HCEC 1CT (cell line): ENCODE results near the gene CLN5.
A peak's percentile ranks its signal among the peaks of the same experiment; 100 is the strongest.
"Not testable (repeated sequence)": the region's sequence is repeated elsewhere in the genome, so short reads cannot be mapped to it uniquely, and the experiment has no call there.

Experiments used
- DNase-seq: peaks from one replicate; pipeline ENCODE4 v3.0.0-alpha.2; 2017

Gene CLN5

DNA sequence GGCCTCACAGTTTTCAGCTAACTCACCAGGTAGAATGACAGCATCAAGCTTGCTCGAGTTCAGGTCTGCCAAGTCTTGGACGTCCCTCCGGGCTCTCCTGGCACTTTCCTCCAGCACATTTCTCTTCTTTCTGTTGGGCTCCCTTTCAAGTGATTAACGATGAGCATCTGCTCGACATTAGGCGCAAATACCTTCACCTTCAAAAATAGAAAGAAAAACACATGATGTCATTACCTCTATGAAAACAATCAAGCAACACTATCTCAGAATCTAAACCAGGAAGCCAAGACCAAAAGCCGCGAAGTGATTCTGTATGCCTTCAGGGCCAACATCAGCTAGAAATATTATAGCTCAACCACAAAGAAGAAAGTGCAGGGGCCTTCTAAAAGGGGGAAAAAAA is 15.4 kb upstream of the CLN5 start:
- no peak for DNase-seq

DNA sequence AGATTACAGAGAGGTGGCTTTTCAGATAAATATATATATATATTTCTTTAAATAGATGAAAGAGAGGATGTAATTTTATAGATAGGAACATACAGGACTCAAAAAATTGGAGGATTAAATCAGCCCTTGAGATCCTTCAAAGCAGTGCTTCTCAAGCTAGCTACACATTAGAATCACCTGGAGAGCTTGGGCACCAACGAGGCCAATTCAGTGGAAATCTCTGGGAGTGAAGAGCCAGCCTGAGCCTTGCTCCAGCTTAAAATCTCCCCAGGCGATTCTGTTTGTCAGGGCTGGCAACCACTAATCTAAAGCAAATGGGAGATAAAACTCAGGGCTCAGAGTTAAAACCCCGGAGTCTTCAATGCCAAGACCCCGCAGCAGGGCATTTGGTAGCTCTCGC is 15.0 kb upstream of the CLN5 start:
- no peak for DNase-seq

DNA sequence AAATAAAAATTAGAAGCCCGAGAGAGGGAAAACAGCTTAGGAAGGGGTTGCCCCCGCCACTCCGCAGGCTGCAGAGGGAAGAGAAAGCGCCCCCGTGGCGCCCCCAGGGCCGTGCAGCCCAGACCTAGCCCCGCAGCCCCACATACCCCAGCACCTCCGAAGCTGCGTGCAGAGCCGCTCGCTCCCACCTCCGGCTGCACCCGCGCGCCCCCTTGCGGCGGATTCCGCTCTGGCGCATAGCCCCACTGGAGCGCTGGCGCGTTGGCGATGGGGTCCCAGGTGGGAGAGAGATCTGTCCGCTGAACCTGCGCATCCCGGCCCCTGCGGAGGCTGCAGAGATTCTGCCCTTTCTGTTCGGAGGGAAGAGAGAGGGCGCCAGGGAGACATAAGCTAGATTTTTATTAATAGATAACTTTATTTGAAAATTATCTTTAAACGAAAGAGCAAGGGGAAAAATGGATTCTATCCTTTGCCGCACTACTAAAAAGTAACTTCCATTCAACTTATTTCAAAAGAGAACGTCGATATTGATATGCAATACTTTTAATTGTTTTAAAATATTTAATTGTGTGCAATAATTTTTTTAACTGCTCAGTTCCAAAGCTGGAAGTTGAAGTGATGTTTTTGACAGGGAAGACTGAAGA is 11.7 kb upstream of the CLN5 start:
- peak; percentile 49 for DNase-seq

DNA sequence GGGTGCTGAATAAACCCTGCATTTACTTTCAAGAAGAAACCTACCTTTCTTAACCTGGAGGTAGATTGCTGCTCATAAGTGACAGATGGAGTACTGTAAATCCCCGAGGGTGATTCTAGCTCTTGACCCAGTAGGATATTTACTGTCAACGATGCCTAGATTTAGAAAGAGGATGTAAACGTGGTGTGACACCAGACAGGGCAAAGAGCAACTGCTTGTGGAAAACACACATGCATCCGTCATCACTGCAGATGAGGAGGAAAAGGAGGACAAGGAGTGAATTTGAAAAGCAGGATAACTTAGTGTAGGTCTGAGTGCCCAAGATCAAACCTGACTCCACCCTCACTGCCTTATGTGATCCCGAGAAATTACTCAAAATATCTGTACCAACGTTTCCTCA is 9.8 kb upstream of the CLN5 start:
- no peak for DNase-seq

DNA sequence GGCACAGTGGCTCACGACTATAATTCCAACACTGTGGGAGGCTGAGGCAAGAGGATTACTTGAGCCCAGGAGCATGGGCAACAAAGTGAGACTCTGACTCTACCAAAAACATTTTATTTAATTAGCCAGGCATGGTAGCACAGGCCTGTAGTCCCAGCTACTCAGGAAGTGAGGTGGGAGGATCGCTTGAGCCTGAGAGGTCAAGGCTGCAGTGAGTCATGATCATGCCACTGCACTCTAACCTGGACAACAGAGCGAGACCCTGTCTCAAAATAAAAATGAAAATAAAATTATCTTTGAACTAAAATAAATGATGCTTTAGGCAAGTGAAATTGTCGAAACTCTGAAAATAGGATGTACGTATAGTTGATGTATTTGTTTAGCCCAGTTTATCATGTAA is 8.2 kb upstream of the CLN5 start:
- DNase-seq, result no peak

DNA sequence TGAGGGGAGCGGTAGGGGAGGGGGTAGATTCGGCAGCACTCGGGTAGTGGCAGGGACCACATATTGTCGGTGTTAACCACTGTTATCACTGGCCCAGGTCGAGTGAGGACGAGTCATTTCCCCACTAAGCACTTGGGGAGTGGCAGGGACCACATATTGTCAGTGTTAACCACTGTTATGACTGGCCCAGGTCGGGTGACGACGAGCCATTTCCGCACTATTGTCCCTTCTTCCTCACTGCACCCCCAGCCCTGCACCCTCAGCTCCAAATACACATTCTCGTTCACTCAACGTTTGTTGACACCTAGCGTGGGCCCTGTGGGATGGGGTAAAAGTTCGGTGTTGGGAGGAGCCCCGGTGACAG is 467 bp upstream of the CLN5 start:
- DNase-seq, result no peak

DNA sequence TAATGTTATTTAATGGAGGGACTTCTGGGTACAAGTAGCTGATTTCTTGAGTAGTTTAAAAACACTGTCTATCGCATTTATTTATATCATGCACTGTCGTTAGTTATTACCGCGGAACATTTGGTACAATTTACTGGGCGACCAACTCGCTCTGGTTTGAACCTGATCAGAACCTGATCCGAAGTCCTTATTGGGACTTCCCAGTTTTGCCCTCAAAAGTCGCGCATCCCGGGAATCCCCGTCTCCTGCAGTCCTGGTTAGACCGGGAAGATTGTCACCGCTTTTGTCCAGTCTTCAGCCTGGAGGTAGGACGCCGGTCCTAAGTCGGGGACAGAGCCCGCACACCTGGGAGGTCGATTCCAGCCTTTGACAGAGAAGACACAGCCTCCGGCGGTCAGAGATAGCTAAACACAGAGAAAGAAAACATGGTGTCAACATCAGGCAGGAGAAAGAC is 694 bp downstream of the CLN5 start:
- peak; percentile 23 for DNase-seq

DNA sequence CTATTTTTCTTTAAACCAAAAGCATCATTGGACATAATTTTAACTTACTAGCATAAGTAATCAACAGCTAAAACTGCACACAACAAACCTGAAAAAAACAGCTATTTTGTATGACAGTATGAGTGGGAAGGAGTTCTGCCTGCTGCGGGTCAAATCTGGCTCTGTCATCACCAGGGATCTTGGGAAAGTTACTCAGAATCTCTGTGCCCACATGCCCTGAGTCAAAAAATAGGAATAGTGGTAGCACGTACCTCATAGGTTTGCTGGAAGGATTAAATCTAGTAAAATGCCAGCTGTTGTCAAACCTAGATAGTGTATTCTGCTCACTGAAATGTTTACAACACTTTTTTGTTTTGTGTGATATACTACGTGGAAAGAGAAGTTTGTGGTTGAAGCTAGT is 1.1 kb downstream of the CLN5 start:
- DNase-seq, result peak; percentile 6

DNA sequence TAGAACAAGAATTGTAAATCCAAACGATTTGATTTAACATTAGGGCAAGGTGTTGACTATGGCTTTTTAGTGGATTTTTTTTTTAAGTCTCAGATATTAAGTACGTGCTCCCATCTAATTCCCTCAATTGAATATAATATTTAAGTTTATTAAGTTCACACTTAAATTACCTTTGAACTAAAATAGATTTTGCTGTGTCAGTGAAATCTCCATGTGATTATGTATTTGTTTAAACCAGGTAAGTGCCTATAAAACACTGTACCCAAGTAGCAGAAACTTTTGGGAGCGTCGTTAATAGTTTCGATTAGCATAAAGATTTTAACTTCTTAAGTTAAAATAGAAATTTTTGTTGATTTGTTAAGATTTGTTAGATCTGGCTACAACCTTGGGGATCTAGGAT is 1.6 kb downstream of the CLN5 start:
- DNase-seq, result no peak

DNA sequence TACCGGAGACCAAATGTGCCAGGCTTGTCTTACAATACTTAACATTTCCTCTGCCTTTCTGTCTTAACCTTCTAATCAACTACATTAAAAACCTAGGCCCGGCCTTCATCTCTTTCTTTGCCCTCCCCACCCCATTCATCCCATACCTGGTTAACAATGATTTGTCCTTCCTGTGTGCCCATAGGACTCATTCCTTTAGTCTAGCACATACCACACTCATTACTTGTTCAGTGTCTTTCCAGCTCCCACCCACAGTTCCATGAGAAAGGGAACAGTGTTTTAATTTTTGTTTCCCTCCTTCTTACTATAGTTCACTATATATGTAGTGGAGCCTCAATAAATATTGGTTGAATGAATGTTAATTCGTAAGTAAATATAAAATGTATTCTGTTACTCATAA is 2.4 kb downstream of the CLN5 start:
- DNase-seq, result no peak

DNA sequence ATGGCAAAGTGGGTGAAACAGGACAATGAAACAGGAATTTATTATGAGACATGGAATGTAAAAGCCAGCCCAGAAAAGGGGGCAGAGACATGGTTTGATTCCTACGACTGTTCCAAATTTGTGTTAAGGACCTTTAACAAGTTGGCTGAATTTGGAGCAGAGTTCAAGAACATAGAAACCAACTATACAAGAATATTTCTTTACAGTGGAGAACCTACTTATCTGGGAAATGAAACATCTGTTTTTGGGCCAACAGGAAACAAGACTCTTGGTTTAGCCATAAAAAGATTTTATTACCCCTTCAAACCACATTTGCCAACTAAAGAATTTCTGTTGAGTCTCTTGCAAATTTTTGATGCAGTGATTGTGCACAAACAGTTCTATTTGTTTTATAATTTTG is 8.6 kb downstream of the CLN5 start:
- peak; percentile 19 for DNase-seq

DNA sequence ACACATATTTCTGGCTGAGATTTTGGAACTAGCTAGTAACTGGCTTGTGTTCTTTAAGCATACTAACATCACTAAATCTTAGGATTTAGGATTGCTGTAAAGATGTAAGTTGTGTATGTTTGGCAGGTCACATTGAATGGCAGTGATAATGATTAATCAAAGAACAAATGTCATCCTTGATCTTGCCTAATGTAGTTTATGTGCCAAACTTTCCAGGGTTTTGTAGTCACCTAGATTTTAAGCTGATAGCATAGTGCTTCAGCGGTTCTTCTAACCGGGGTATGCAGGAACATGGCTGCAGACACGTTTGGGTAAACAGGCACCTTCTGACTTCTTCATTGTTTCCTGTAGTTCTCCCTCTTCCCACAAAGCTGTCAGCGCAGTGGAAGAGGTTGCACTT is 9.7 kb downstream of the CLN5 start:
- DNase-seq, result no peak

DNA sequence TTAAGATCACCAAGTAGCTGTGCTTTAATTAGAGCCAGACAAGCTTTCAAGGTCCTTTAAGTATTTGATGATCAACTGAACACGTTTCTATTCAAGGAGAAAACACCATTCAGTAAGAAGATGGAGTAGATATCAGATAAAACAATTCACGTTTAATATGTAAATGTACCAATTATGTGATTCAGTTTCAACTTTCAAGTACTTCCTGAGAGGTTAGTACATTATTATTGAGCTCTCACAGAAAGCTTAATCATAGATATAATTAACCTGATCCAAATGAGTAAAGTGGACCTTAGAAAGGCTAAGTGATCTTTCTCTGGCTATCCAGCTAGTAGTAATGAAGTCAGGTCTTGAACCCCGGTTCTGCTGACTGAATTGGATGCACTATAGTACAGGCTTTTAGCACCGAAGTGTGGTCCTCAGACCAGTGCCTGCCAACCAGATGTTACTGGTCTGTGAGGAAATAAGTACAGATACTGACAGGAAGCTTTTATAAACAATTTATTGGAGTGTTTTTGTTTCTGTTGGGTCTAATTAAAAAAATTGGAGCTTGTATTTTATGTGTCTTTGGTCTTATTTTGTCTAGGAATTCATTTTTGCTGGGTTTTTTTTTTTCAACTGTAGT is 10.2 kb downstream of the CLN5 start:
- no peak for DNase-seq

DNA sequence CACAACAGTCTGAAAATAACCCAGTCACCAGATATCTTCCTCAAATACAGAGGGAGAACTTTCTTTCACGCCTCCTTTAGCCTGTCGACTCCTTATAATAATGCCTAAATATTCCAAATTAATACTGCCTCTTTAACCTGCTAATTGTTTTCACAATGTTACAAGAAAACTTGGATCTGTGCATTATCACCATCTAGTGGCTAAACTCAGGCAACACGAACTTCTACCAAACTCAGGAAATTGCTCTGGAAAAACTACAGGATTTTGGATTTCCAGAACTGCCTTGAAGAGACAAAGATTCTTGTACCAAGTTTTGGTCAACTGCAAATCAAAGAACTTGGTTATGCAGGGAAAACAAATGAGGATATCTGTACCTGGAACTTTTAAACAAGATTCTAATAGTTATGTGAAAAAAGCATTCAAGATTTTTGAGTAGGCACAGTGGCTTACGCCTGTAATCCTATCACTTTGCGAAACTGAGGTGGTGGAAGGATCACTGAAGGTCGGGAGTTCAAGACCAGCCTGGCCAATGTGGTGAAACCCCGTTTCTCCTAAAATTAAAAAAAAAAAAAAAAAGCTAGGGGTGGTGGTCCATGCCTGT is 10.8 kb downstream of the CLN5 start:
- DNase-seq, result peak; percentile 47

DNA sequence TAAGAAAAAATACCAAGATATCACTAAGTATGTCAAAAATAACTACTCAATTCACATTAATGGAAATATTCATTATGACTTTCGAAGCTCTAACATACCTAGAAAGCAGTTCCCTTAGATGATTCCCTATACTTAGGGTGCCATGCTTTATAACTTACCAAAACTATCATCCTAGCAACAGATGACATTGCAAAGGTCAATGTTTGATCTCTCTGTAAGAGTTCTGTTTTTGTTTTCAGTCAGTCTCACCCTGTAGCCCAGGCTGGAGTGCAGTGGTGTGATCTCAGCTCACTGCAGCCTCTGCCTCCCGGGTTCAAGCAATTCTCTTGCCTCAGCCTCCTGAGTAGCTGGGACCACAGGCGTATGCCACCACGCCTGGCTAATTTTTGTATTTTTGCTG is 16.5 kb downstream of the CLN5 start:
- DNase-seq, result not testable (repeated sequence)

DNA sequence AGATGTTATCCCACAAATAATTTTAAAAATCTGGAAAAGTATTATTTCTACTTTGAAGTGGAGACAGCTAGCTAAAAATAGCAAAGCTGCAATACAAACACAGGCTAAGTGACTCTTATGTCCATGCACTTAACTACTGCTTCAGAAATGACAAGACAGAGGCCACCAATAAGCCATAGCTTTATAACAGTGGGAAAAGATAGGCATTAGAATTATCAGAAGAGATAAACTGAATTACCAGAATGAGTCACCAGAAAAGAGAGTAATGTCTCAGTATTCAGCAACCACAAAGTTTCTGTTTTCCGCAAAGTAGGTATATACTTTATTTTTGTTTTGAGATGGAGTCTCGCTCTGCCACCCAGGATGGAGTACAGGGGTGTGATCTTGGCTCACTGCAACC is 17.1 kb downstream of the CLN5 start:
- no peak for DNase-seq

DNA sequence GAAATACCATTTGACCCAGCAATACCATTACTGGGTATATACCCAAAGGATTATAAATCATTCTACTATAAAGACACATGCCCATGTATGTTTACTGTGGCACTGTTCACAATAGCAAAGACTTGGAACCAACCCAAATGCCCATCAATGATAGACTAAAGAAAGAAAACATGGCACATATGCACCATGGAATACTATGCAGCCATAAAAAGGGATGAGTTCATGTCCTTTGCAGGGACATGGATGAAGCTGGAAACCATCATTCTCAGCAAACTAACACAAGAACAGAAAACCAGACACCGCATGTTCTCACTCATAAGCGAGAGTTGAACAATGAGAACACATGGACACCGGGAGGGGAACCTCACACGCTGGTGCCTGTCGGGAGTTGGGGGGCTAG is 17.8 kb downstream of the CLN5 start:
- not testable (repeated sequence) for DNase-seq

DNA sequence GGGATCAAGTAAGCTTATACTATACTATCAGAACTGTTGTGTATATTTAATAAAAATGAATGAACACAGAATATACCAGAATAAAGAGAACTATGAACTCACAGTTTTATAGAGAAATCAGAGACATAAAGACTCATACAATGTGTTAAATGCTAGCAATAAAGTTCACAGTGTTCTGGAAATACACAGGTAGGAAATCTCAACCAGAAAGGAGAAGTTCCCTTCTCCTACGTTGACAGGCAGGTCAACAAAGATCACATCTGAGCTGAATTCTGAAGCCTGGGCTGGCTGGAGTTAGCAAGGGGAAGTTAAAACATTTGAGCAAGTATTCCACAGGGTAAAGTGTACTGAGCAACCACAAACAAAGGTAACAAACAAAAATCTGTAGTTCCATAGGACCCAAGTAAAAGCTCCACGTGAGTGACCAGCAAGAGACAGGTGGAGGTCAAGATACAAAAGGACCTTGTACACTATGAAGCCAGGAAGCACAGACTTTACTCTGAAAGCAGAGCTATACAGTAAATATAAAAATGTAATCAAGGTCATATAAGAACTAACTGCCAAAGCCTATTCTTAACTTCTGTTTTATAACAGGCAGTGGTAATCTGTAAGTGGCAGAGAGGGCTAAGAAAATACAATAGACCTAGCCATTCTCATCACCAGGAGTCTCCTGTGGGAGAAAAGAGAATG is 22.1 kb downstream of the CLN5 start:
- no peak for DNase-seq

DNA sequence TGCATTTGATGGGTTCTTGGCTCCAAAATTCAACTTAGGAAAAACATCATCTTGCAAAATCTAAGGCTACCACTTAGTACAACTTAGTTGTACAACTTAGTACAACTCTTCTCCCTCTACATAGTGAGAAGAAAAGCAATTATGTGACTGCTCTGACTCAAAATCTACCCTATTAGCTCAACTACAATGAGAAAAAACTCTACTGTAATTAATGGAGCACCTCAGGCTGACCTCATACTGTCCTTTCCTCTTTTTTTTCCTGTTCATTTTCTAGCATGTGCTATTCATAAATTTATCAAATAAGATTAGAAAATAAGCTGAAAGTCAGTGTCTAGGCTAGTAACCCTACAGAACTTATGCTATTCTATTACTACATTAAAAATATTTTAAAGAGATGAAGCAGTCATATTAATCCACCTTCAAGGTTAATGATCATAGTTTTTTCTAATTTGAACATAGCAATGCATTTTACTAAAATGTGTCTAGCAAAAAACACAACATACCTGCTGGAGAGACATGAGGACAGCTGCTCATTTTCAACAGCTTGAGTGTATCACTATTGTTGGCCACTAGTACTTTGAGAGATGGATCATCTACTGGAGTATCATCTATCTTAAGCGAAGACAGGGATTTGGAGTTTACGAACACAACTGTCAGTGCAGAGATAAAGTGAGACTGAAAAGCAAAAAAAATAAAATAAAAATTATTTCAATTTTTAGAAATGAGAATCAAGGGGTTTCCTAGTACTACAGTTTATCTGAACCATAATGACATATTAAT is 23.2 kb downstream of the CLN5 start:
- no peak for DNase-seq

DNA sequence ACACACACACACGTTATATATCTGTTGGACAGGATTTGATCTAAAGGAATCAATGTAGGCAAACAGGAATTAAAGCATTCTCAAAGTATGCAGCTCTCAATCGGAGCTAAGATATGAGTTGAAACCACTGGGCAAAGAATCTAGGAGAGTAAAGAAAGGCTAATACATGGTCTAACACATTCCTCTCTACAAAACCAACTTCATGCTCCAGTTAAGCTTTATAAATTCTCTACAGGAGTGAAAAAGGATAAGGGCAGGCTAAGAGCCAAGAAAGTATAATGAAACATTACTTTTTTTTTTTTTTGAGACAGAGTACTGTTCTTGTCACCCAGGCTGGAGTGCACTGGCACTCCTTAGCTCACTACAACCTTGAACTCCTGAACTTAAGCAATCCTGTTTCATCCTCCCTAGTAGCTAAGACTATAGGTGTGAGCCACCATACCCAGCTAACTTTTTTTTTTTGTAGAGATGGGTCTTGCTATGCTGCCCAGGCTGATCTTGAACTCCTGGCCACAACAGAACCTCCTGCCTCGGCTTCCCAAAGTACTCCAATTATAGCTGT is 24.5 kb downstream of the CLN5 start:
- no peak for DNase-seq

DNA sequence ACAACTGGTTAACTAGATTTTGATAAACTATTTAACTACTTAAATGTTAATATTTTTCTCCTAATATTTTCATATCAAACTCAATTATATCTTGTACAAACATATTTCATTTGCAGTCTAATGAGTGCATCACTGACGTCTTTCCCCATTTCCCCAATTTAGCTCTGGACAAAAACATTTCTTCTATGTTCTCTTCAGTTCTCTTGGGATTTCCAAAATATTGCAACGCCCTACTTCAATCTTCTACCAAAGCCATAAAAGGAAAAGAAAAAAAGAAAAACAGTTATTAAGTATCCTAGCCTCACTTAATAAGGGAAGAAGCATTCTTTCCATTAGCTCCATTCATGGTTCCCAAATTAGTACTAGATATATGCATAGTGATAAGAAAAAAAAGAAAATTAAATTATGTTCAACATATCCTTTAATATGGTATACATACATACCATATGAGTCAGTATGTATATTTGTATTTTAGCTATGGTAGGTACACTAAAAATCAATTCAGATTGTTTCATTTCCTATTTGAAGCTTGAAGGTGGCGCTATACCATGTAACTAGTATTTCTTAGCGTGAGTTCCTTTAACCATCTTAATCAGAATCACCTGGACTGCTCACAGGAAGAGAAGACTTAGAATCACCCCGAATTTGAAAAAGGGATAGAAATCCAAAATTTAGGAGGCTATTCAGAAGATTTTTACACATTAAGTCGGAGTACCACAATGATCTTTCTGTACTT is 25.2 kb downstream of the CLN5 start:
- no peak for DNase-seq

DNA sequence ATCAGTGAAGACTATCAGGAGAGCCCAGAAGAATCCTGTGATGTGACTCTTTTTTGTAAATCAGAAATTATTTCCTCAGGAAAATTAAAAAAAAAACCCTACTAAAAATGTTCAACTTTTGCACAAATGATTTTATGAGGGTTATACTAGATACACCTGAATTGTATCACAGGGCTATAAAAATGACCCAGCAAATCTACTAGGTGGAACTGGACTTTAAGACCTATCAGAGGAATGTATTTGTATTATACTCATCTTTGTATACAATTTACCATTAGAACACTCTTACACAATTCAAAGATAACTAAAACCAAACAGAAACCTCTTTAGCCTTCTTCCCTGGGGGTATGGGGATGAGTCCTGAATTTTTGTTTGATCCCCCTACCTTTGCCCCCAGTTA is 27.9 kb downstream of the CLN5 start:
- no peak for DNase-seq
